ENCODE results near the gene ITPKB. TPM values are rescaled to one million over a fixed set of nuclear protein-coding genes. Genes with fewer than 3 reads are reported as not detected.

Gene ITPKB
- polyA plus RNA-seq, 1 experiment: 2.8 TPM

DNA sequence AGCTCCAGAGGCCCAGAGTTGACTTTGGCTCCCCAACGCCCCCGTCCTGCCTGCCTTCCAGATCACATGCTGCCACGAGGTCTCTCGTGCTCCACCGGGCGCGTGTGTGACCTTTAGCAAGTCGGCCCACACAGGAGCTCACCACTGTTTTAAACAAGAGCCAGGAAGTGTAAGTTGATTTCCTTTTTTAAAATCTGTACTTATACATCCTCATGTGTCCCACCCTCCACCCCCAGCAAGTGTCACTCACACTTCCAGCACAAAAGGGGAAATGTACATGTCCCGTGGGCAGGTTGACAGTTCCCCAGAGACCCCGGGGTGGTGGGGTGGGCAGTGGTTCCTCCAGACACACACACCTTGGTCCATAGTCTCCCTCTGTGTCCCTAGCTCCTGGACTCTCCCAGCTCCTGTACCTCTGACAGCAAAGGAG is 106.1 kb downstream of the ITPKB start:
- no peak for DNase-seq (ENCODE audit: low read depth, low spot score)
- no peak overlapping the region for H3K4me3 ChIP-seq (ENCODE audit: low read depth, low read length)
- POLR2A ChIA-PET: no interaction called here
- no peak overlapping the region for H3K27ac ChIP-seq (ENCODE audit: low read depth, low read length)
- peaks cover 4% of the 10 kb centered on the region for H3K27me3 ChIP-seq (ENCODE audit: control insufficient read depth, insufficient read depth, low read length)
- CTCF ChIA-PET: interaction anchor here (0.7 to 9.2 kb wide), 9 partner anchors 8 to 688 kb away, joined by 3 to 138 read pairs (median 4); partner anchors contain the start of gene ITPKB
- TF ChIP-seq, protein P1, sequence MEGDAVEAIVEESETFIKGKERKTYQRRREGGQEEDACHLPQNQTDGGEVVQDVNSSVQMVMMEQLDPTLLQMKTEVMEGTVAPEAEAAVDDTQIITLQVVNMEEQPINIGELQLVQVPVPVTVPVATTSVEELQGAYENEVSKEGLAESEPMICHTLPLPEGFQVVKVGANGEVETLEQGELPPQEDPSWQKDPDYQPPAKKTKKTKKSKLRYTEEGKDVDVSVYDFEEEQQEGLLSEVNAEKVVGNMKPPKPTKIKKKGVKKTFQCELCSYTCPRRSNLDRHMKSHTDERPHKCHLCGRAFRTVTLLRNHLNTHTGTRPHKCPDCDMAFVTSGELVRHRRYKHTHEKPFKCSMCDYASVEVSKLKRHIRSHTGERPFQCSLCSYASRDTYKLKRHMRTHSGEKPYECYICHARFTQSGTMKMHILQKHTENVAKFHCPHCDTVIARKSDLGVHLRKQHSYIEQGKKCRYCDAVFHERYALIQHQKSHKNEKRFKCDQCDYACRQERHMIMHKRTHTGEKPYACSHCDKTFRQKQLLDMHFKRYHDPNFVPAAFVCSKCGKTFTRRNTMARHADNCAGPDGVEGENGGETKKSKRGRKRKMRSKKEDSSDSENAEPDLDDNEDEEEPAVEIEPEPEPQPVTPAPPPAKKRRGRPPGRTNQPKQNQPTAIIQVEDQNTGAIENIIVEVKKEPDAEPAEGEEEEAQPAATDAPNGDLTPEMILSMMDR (IDR thresholded peaks at IDR 0.05; ENCODE audit: low read depth, low read length): no peak
- no peaks in the 10 kb centered on the region; the same call in 1 of the 2 replicates for H3K9me3 ChIP-seq (ENCODE audit: control insufficient read depth, insufficient read depth, low read length)

DNA sequence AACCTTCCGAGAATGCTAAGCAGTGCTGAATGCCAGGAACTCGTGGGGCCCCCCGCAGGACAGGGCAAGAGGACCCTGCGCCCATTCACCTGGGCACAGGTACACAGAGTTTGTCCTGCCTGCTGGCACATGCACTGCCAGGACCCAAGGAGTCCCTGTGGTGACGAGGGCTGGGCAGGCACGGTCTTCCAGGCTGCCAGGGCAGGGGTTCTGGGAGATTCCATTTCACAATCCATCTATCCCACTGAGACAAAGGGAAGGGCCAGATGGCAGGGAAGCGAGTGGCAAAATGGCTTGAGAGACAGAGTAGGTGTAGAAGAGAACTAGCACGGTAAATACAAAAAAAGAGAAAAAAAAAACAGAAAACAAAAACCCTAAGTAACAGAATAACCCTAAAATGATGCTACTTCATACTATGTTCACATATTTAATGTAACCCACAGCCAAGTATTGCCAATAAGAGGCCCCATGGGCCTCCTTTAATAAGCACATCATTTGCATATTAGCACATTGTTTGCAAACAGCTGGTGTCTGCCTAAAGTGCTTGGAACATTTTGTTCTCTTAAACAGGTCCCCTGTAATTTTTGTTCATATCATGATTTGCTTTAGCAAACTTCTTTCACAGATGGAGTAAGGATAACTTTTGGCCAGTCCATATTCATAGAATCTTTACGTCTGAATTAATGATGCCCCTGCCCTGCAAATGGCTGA is 106.8 kb downstream of the ITPKB start:
- H3K4me3 ChIP-seq (ENCODE audit: low read depth, low read length): no peak overlapping the region
- ChIA-PET CTCF (interaction anchor here (0.6 to 9.2 kb wide), 4 partner anchors 8 to 603 kb away, joined by 3 to 138 read pairs (median 6); partner anchors contain the start of gene ITPKB), POLR2A (no interaction called here)
- TF ChIP-seq, protein P1 (IDR thresholded peaks at IDR 0.05; ENCODE audit: low read depth, low read length): no peak
- H3K27ac ChIP-seq (ENCODE audit: low read depth, low read length): no peak overlapping the region
- H3K27me3 ChIP-seq (ENCODE audit: control insufficient read depth, insufficient read depth, low read length): peaks cover 4% of the 10 kb centered on the region
- no peak for DNase-seq (ENCODE audit: low read depth, low spot score)
- no peaks in the 10 kb centered on the region; the same call in 1 of the 2 replicates for H3K9me3 ChIP-seq (ENCODE audit: control insufficient read depth, insufficient read depth, low read length)

DNA sequence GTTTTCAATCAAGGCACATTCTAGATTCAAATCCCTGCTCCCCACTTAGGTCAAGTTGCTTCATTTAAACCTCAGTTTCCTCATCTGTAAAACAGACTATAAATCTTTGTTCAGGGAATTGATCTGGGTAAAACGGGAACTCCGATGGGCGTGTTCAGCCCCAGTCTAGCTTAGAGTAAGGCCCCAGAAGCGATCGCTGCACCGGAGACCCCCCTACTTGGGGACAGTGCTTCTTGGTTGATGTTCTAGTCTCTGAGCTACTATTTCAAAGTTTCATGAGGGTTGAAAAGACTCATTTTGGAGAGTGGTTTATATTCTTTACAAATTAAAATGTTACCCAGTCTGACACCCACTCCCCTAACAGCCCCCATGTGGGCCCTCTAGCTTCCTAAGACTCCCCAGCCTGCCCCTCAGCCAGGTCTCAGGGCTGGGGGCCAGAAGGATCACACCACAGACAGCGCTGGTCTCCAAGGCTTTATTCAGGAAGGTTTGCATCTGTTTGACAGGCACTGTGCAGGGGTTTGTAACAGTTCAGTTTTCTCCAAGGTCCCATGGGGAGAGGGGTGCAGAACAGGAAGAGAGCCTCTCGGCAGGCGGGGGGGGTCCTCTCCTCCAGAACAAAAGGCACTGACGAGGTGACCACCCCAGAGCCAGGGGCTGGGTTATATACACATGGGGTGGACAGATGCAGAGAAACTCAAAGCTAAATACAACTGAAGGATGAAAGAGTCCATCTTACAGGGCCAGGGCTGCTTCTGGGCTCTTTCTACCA is 107.7 kb downstream of the ITPKB start:
- Histone ChIP-seq H3K27ac (ENCODE audit: low read depth, low read length) (no peak overlapping the region), H3K27me3 (ENCODE audit: control insufficient read depth, insufficient read depth, low read length) (peaks cover 9% of the 10 kb centered on the region), H3K9me3 (ENCODE audit: control insufficient read depth, insufficient read depth, low read length) (no peaks in the 10 kb centered on the region; the same call in 1 of the 2 replicates), H3K4me3 (ENCODE audit: low read depth, low read length) (no peak overlapping the region)
- ChIA-PET CTCF (interaction anchor here (0.6 to 9.2 kb wide), 3 partner anchors 195 to 604 kb away, joined by 3 to 138 read pairs (median 3); no protein-coding TSS in a partner anchor), POLR2A (interaction anchor here (0.5 kb wide), 1 partner anchor 1040 kb away, joined by 5 read pairs; no protein-coding TSS in a partner anchor)
- DNase-seq (ENCODE audit: low read depth, low spot score): no peak
- TF ChIP-seq, protein P1 (IDR thresholded peaks at IDR 0.05; ENCODE audit: low read depth, low read length): no peak

DNA sequence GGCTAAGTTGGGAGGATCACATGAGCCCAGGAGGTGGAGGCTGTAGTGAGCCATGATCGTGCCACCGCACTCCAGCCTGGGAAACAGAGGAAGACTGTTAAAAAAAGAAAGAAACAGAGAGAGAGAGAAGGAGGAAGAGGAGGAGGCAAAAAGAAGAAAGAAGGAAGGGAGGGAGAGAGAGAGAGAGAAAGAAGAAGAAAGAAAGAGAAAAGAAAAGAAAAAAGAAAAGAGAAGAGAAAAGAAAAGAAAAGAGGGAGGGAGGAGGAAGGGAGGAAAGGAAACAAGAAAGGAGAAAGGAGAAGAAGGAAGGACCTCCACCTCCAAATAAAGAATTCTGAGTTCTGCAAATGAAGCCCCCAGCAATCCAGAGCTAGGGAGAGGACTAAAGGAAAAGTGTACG is 108.5 kb downstream of the ITPKB start:
- CTCF ChIA-PET: interaction anchor here (9.2 kb wide), 1 partner anchor 196 kb away, joined by 138 read pairs; no protein-coding TSS in a partner anchor
- DNase-seq (ENCODE audit: low read depth, low spot score): no peak
- no peak overlapping the region for H3K4me3 ChIP-seq (ENCODE audit: low read depth, low read length)
- peaks cover 9% of the 10 kb centered on the region for H3K27me3 ChIP-seq (ENCODE audit: control insufficient read depth, insufficient read depth, low read length)
- TF ChIP-seq, protein P1 (IDR thresholded peaks at IDR 0.05; ENCODE audit: low read depth, low read length): no peak
- no peak overlapping the region for H3K27ac ChIP-seq (ENCODE audit: low read depth, low read length)
- POLR2A ChIA-PET: interaction anchor here (0.5 kb wide), 1 partner anchor 1039 kb away, joined by 5 read pairs; no protein-coding TSS in a partner anchor
- H3K9me3 ChIP-seq (ENCODE audit: control insufficient read depth, insufficient read depth, low read length): no peaks in the 10 kb centered on the region; the same call in 1 of the 2 replicates
